Liver (tissue), 9 donors: ENCODE measurements around the gene SLC35F4. TPM values are rescaled to one million over a fixed set of nuclear protein-coding genes. Genes with fewer than 3 reads are reported as not detected.

Experiments
- DNase-seq: peaks from one replicate; pipeline ENCODE4 v3.0.0-alpha.2; 2017; ENCODE audit warnings: low spot score
- H3K27ac ChIP-seq, 2 donors: one replicate each; pipeline ENCODE4 v1.7.0; 2013; ENCODE audit warnings: inconsistent platforms in 2 of 2, low read length in 2 of 2, control low read depth in 1 of 2, low read depth in 1 of 2, mild to moderate bottlenecking in 1 of 2
- H3K27me3 ChIP-seq, 4 donors: one replicate each; pipeline versions ENCODE4 v1.6.1 to v1.7.0; 2013; ENCODE audit warnings: low read length in 3 of 4, inconsistent platforms in 1 of 4, mild to moderate bottlenecking in 1 of 4, moderate library complexity in 1 of 4; ENCODE audit not compliant: control insufficient read depth in 4 of 4, insufficient read depth in 4 of 4
- H3K36me3 ChIP-seq, 4 donors: one replicate each; pipeline versions ENCODE4 v1.6.1 to v1.7.0; 2013; ENCODE audit warnings: low read length in 3 of 4, mild to moderate bottlenecking in 3 of 4, low read depth in 1 of 4, moderate library complexity in 1 of 4; ENCODE audit not compliant: control insufficient read depth in 4 of 4, insufficient read depth in 3 of 4
- H3K4me1 ChIP-seq, 4 donors: one replicate each; pipeline versions ENCODE4 v1.6.1 to v1.7.0; 2013; ENCODE audit warnings: low read length in 3 of 4, mild to moderate bottlenecking in 3 of 4, moderate library complexity in 1 of 4; ENCODE audit not compliant: control insufficient read depth in 4 of 4, insufficient read depth in 4 of 4
- H3K4me3 ChIP-seq, 3 donors: one replicate each; pipeline versions ENCODE4 v1.6.1 to v1.7.0; 2013; ENCODE audit warnings: low read length in 3 of 3, control low read depth in 1 of 3, low read depth in 1 of 3, mild to moderate bottlenecking in 1 of 3
- H3K9ac ChIP-seq, 2 donors: one replicate each; pipeline ENCODE4 v1.7.0; 2013; ENCODE audit warnings: low read length in 2 of 2, mild to moderate bottlenecking in 2 of 2, moderate library complexity in 2 of 2, control low read depth in 1 of 2, low read depth in 1 of 2
- H3K9me3 ChIP-seq, 4 donors: one replicate each; pipeline versions ENCODE4 v1.6.1 to v1.7.0; 2013; ENCODE audit warnings: low read length in 3 of 4; ENCODE audit not compliant: control insufficient read depth in 4 of 4
- ATF3 ChIP-seq: IDR thresholded peaks from 2 replicates; pipeline ENCODE4 v1.6.1; 2016; ENCODE audit warnings: antibody characterized with exemption
- EGR1 ChIP-seq, 2 donors: IDR thresholded peaks; 2 replicates each; pipeline ENCODE4 v1.6.1; 2016 to 2018; ENCODE audit warnings: antibody characterized with exemption in 2 of 2, low read depth in 2 of 2
- FOXA1 ChIP-seq: IDR thresholded peaks from 2 replicates; pipeline ENCODE4 v1.6.1; 2016; ENCODE audit warnings: antibody characterized with exemption
- FOXA2 ChIP-seq: IDR thresholded peaks from 2 replicates; pipeline ENCODE4 v1.6.1; 2016; ENCODE audit warnings: antibody characterized with exemption
- HNF4A ChIP-seq, 2 donors: conservative IDR thresholded peaks; 2 replicates each; pipeline ENCODE4 v1.6.1; 2016; ENCODE audit warnings: antibody characterized with exemption in 2 of 2, mild to moderate bottlenecking in 2 of 2
- HNF4G ChIP-seq: IDR thresholded peaks from 2 replicates; pipeline ENCODE4 v1.6.1; 2016; ENCODE audit warnings: antibody characterized with exemption
- NR2F2 ChIP-seq: IDR thresholded peaks from 2 replicates; pipeline ENCODE4 v1.6.1; 2016; ENCODE audit warnings: antibody characterized with exemption
- RAD21 ChIP-seq, 2 donors: IDR thresholded peaks; 2 replicates each; pipeline ENCODE4 v1.6.1; 2016; ENCODE audit warnings: antibody characterized with exemption in 2 of 2, mild to moderate bottlenecking in 2 of 2
- REST ChIP-seq: IDR thresholded peaks from 2 replicates; pipeline ENCODE4 v1.6.1; 2016; ENCODE audit warnings: antibody characterized with exemption, mild to moderate bottlenecking
- RXRA ChIP-seq, 2 donors: IDR thresholded peaks; 2 replicates each; pipeline ENCODE4 v1.6.1; 2017 to 2018; ENCODE audit warnings: antibody characterized with exemption in 2 of 2, mild to moderate bottlenecking in 1 of 2
- SP1 ChIP-seq: IDR thresholded peaks from 2 replicates; pipeline ENCODE4 v1.6.1; 2018; ENCODE audit warnings: antibody characterized with exemption, mild to moderate bottlenecking
- TAF1 ChIP-seq: conservative IDR thresholded peaks from 2 replicates; pipeline ENCODE4 v1.6.1; 2016; ENCODE audit warnings: antibody characterized with exemption, mild to moderate bottlenecking
- ZBTB33 ChIP-seq: IDR thresholded peaks from 2 replicates; pipeline ENCODE4 v1.6.1; 2016; ENCODE audit warnings: antibody characterized with exemption
- WGBS: extraction: QIAGEN DNeasy Blood & Tissue Kit; methylation state at CpG from one replicate; pipeline ENCODE4 v1.1.7; 2013; 5-methylcytosine and 5-hydroxymethylcytosine counted together
- polyA plus RNA-seq, 2 donors: library from polyadenylated mRNA; stranded (reverse) in 1 of 2; unstranded in 1 of 2; fragments of 200-250 nt in 1 of 2; fragments of >200 nt in 1 of 2; fragmentation: Nextera tagmentation in 1 of 2; extraction: Ambion mirVana in 1 of 2; gene quantifications; one replicate each; pipeline versions ENCODE4 v1.2.1 to v1.2.3, GENCODE V29; 2013 to 2015
- total RNA-seq, 2 donors: library from RNA; depleted of rRNA; stranded (reverse); fragments of >200 nt; gene quantifications; one replicate each; pipeline ENCODE4 v1.2.3, GENCODE V29; 2014
- donor health status: healthy.
- donor health status: healthy.
- donor health status: healthy.
- donor health status: healthy.
- donor health status: healthy.

SLC35F4 gene
- total and polyA plus RNA-seq, 4 donors: not detected

GRCh38 chr14:57686304-57686703, 179.6 kb downstream of the SLC35F4 start (continued):
- TF ChIP-seq RXRA (IDR thresholded peaks at IDR 0.05): no peak
- no peak for TF ChIP-seq FOXA1
- TF ChIP-seq EGR1 (IDR thresholded peaks at IDR 0.05; ENCODE audit: low read depth in 2 of 2): no peak
- no peak for TF ChIP-seq NR2F2
- TF ChIP-seq SP1: no peak
- TF ChIP-seq ZBTB33: no peak

DNA sequence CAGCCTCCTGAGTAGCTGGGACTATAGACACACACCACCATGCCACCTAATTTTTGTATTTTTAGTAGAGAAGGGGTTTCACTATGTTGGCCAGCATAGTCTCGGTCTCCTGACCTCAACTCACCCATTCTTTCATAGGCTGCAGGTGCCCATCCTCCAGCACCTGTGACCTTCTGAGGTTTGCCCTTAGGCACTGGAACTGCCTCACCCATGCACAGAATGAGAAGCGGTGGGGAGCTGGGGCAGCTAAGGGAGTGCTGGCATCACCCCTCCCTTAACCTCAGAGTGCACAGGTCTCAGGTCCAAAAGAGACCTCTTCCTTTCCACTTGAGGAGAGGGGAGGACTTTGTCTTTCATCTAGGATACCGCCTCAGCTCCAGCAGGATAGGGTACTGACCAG, 194.9 kb downstream of the SLC35F4 start:
- 86% methylated on average over 3 of the region's 3 CpGs for WGBS
- no peaks in the 10 kb centered on the region for H3K36me3 ChIP-seq
- no peak overlapping the region for H3K27ac ChIP-seq

More for the DNA sequence above, 194.9 kb downstream of the SLC35F4 start:
- no peaks in the 10 kb centered on the region for H3K9me3 ChIP-seq
- TF ChIP-seq ZBTB33 (no peak), HNF4A (conservative IDR thresholded peaks at IDR 0.05) (no peak), REST (no peak), ATF3 (no peak), HNF4G (no peak), NR2F2 (no peak), TAF1 (no peak), EGR1 (IDR thresholded peaks at IDR 0.05; ENCODE audit: low read depth in 2 of 2) (no peak), FOXA2 (no peak), FOXA1 (no peak), RXRA (IDR thresholded peaks at IDR 0.05) (no peak), SP1 (no peak), RAD21 (IDR thresholded peaks at IDR 0.05) (no peak)
- DNase-seq: no peak
- H3K9ac ChIP-seq: no peak overlapping the region
- H3K4me3 ChIP-seq: no peak overlapping the region
- no peaks in the 10 kb centered on the region for H3K4me1 ChIP-seq
- H3K27me3 ChIP-seq: peaks cover 0 to 3% (median 0%) of the 10 kb centered on the region in 4 donors
